C4-2B (cell line): Measurements from ENCODE around the gene ITGA8.
"Not testable (repeated sequence)": the region's sequence is repeated elsewhere in the genome, so short reads cannot be mapped to it uniquely, and the experiment has no call there.

Source experiments
- CTCF ChIP-seq: fragments of 450-650 bp; conservative IDR thresholded peaks from 2 replicates; pipeline ENCODE4 v1.5.1; 2017; ENCODE audit warnings: mild to moderate bottlenecking
- ZFX ChIP-seq: fragments of 450-650 bp; IDR thresholded peaks from 2 replicates; pipeline ENCODE4 v1.6.1; 2017

GRCh38 chr10:15582972-15583371, 136.8 kb downstream of the ITGA8 start:
- TF ChIP-seq CTCF, ZFX: not testable (repeated sequence)
